GM23338 (cell line): ENCODE results near the gene SMURF1. TPM values are rescaled to one million over a fixed set of nuclear protein-coding genes. Genes with fewer than 3 reads are reported as not detected.
"Not testable (repeated sequence)": the region's sequence is repeated elsewhere in the genome, so short reads cannot be mapped to it uniquely, and the experiment has no call there.

ENCODE experiments used
- ATAC-seq: fragments of 200-7000 bp; cut with Tn5 transposase; 3 replicates; pipeline ENCODE4 v1.9.1; 2020
- DNase-seq: peaks from one replicate; pipeline ENCODE4 v3.0.0-alpha.2; 2015; ENCODE audit warnings: low spot score
- H2AFZ ChIP-seq: fragments of 200-600 bp; sonication (generic); 2 replicates; pipeline ENCODE4 v1.8.0; 2016; ENCODE audit warnings: antibody characterized with exemption, mild to moderate bottlenecking, moderate library complexity
- H3F3A ChIP-seq: fragments of 200-600 bp; sonication (generic); replicated peaks from 2 replicates; pipeline ENCODE4 v1.8.0; 2017; ENCODE audit warnings: antibody characterized with exemption, mixed run types, low read depth
- H3K27ac ChIP-seq: fragments of 200-600 bp; sonication (generic); 2 replicates; pipeline ENCODE4 v1.6.1; 2016; ENCODE audit warnings: low read depth
- H3K27me3 ChIP-seq: fragments of 200-600 bp; sonication (generic); 2 replicates; pipeline ENCODE4 v1.8.0; 2016; ENCODE audit warnings: mild to moderate bottlenecking, mixed run types, moderate library complexity; ENCODE audit not compliant: insufficient read depth
- H3K36me3 ChIP-seq: fragments of 200-600 bp; sonication (generic); 2 replicates; pipeline ENCODE4 v1.8.0; 2016; ENCODE audit warnings: mild to moderate bottlenecking; ENCODE audit not compliant: insufficient read depth
- H3K4me1 ChIP-seq: fragments of 200-600 bp; sonication (generic); 2 replicates; pipeline ENCODE4 v1.8.0; 2016; ENCODE audit warnings: mild to moderate bottlenecking, moderate library complexity; ENCODE audit not compliant: insufficient read depth
- H3K4me2 ChIP-seq: fragments of 200-600 bp; sonication (generic); 2 replicates; pipeline ENCODE4 v1.7.1; 2017; ENCODE audit warnings: mixed run types
- H3K4me3 ChIP-seq: fragments of 200-600 bp; sonication (generic); 2 replicates; pipeline ENCODE4 v1.6.1; 2016; ENCODE audit warnings: mixed run types
- H3K79me2 ChIP-seq: fragments of 200-600 bp; sonication (generic); replicated peaks from 2 replicates; pipeline ENCODE4 v1.8.0; 2017; ENCODE audit warnings: mild to moderate bottlenecking; ENCODE audit not compliant: insufficient read depth
- H3K9me2 ChIP-seq: fragments of 200-600 bp; sonication (generic); 2 replicates; pipeline ENCODE4 v1.8.0; 2017; ENCODE audit not compliant: insufficient read depth
- H4K20me1 ChIP-seq: fragments of 200-600 bp; sonication (generic); replicated peaks from 2 replicates; pipeline ENCODE4 v1.8.0; 2017; ENCODE audit warnings: mild to moderate bottlenecking; ENCODE audit not compliant: insufficient read depth
- H3K27ac Mint-ChIP-seq: 2 replicates; pipeline ENCODE4 v1.8.0; 2020; ENCODE audit warnings: inconsistent platforms, mild to moderate bottlenecking, moderate library complexity, mixed read lengths
- H3K27me3 Mint-ChIP-seq: 3 replicates; pipeline ENCODE4 v1.8.0; 2022; ENCODE audit warnings: low read depth, mild to moderate bottlenecking, moderate library complexity, mixed read lengths, inconsistent platforms; ENCODE audit not compliant: insufficient read depth, poor library complexity
- H3K36me3 Mint-ChIP-seq: 3 replicates; pipeline ENCODE4 v1.8.0; 2021; ENCODE audit warnings: low read depth, mild to moderate bottlenecking, inconsistent platforms, moderate library complexity, mixed read lengths
- H3K4me1 Mint-ChIP-seq: 3 replicates; pipeline ENCODE4 v1.8.0; 2020; ENCODE audit warnings: mild to moderate bottlenecking, inconsistent platforms, mixed read lengths
- H3K4me3 Mint-ChIP-seq: 3 replicates; pipeline ENCODE4 v1.8.0; 2021; ENCODE audit warnings: moderate library complexity, mild to moderate bottlenecking, inconsistent platforms, mixed read lengths
- H3K9me3 Mint-ChIP-seq: 3 replicates; pipeline ENCODE4 v1.8.0; 2020; ENCODE audit warnings: moderate library complexity, mild to moderate bottlenecking, inconsistent platforms, mixed read lengths
- CREB1 ChIP-seq: fragments of 250-450 bp; sonication (Bioruptor Pico); IDR thresholded peaks from 2 replicates; pipeline ENCODE4 v1.5.0; 2020; ENCODE audit warnings: low read depth, mild to moderate bottlenecking, moderate library complexity
- ETS1 ChIP-seq: IDR thresholded peaks from 2 replicates; pipeline ENCODE4 v1.6.1; 2016; ENCODE audit warnings: antibody characterized with exemption
- EZH2phosphoT487 ChIP-seq: fragments of 200-600 bp; sonication (generic); IDR thresholded peaks from one replicate; pipeline ENCODE4 v1.8.1; 2018; ENCODE audit warnings: antibody characterized with exemption; ENCODE audit not compliant: unreplicated experiment
- STAT1 ChIP-seq: IDR thresholded peaks from one replicate; pipeline ENCODE4 v1.6.1; 2016; ENCODE audit warnings: antibody characterized with exemption; ENCODE audit not compliant: unreplicated experiment
- ZNF331 ChIP-seq: fragments of 250-450 bp; sonication (Bioruptor Pico); IDR thresholded peaks from 2 replicates; pipeline ENCODE4 v1.5.0; 2020; ENCODE audit warnings: low read depth, mild to moderate bottlenecking, moderate library complexity
- ZNF462 ChIP-seq: fragments of 250-450 bp; sonication (Bioruptor Pico); IDR thresholded peaks from 2 replicates; pipeline ENCODE4 v1.5.0; 2020; ENCODE audit warnings: mild to moderate bottlenecking, moderate library complexity
- polyA plus RNA-seq: library from polyadenylated mRNA; unstranded; fragments of >200 nt; fragmentation: Nextera tagmentation; extraction: Ambion mirVana; gene quantifications from 2 replicates; pipeline ENCODE4 v1.2.1, GENCODE V29; 2016
- total RNA-seq: library from RNA; depleted of rRNA; stranded (reverse); fragments of >200 nt; shearing (Covaris generic); gene quantifications from 2 replicates; pipeline ENCODE4 v1.2.3, GENCODE V29; 2014

Gene SMURF1
- total and polyA plus RNA-seq, 2 experiments from 2014 or later, result 5.8 to 23.9 TPM

- Histone ChIP-seq H3F3A (no peaks in the 10 kb centered on the region), H2AFZ (no peak overlapping the region), H3K27me3 (no peaks in the 10 kb centered on the region), H3K79me2 (peaks cover 100% of the 10 kb centered on the region), H3K4me2 (no peak overlapping the region), H3K9me2 (no peaks in the 10 kb centered on the region), H3K27ac (no peak overlapping the region), H3K4me1 (peaks cover 20% of the 10 kb centered on the region), H3K4me3 (no peak overlapping the region), H4K20me1 (peaks cover 11% of the 10 kb centered on the region; the same call in 1 of the 2 replicates), H3K36me3 (no peaks in the 10 kb centered on the region)
- peaks cover 5% of the 10 kb centered on the region for H3K27me3 Mint-ChIP-seq
- no peak overlapping the region for H3K27ac Mint-ChIP-seq
- no peaks in the 10 kb centered on the region for H3K9me3 Mint-ChIP-seq
- no peak overlapping the region for H3K4me3 Mint-ChIP-seq
- ATAC-seq, result no peak
- 0 out of 3 replicates have a peak, but pooled peaks cover 2% of the 10 kb centered on the region for H3K36me3 Mint-ChIP-seq
- peaks cover 32% of the 10 kb centered on the region for H3K4me1 Mint-ChIP-seq
- TF ChIP-seq ETS1 (no peak), STAT1 (no peak), EZH2phosphoT487 (no peak), ZNF331 (CRISPR knock-in tag) (no peak)
- no peak for DNase-seq
Measured at GRCh38 chr7:99104631-99105030, 39.3 kb downstream of the SMURF1 start.

- peaks cover 32% of the 10 kb centered on the region for H3K4me1 Mint-ChIP-seq
- peaks cover 95% of the 10 kb centered on the region for H3K79me2 ChIP-seq
Measured at GRCh38 chr7:99103836-99104235, 40.1 kb downstream of the SMURF1 start.

GRCh38 chr7:99102809-99103690 is 40.9 kb downstream of the SMURF1 start:
- H3K4me2 ChIP-seq, result no peak overlapping the region
- 0 out of 3 replicates have a peak, but pooled peaks cover 4% of the 10 kb centered on the region for H3K36me3 Mint-ChIP-seq
- no peak overlapping the region for H3K27ac Mint-ChIP-seq
- ATAC-seq (no peak), DNase-seq (no peak)
- H3K4me1 ChIP-seq, result peaks cover 33% of the 10 kb centered on the region
- H3K4me3 ChIP-seq, result no peak overlapping the region
- H3K4me3 Mint-ChIP-seq, result no peak overlapping the region
- H4K20me1 ChIP-seq, result peaks cover 11% of the 10 kb centered on the region; the same call in 1 of the 2 replicates
- no peaks in the 10 kb centered on the region for H3K9me3 Mint-ChIP-seq
- peaks cover 95% of the 10 kb centered on the region for H3K79me2 ChIP-seq
- H2AFZ ChIP-seq, result no peak overlapping the region
- no peaks in the 10 kb centered on the region for H3K36me3 ChIP-seq
- peaks cover 1% of the 10 kb centered on the region for H3K27me3 Mint-ChIP-seq
- H3K9me2 ChIP-seq, result no peaks in the 10 kb centered on the region
- no peaks in the 10 kb centered on the region for H3K27me3 ChIP-seq
- H3K4me1 Mint-ChIP-seq, result peaks cover 37% of the 10 kb centered on the region
- no peak overlapping the region for H3K27ac ChIP-seq
- H3F3A ChIP-seq, result no peaks in the 10 kb centered on the region
- TF ChIP-seq ETS1 (no peak), CREB1 (CRISPR knock-in tag) (no peak), ZNF462 (no peak)

More at GRCh38 chr7:99103836-99104235, 40.1 kb downstream of the SMURF1 start:
- Histone ChIP-seq H4K20me1 (peaks cover 11% of the 10 kb centered on the region; the same call in 1 of the 2 replicates), H3K4me1 (peaks cover 25% of the 10 kb centered on the region)
- H3K36me3 ChIP-seq, H3K27ac Mint-ChIP-seq, H3F3A ChIP-seq, H3K36me3 Mint-ChIP-seq, H3K27ac ChIP-seq, DNase-seq, H3K27me3 Mint-ChIP-seq, H2AFZ ChIP-seq, H3K27me3 ChIP-seq, H3K4me3 ChIP-seq, H3K4me3 Mint-ChIP-seq, ATAC-seq, H3K9me2 ChIP-seq, H3K9me3 Mint-ChIP-seq, H3K4me2 ChIP-seq: not testable (repeated sequence)
